HG03139 (cell line): Measurements from ENCODE around the gene GPSM3.

ENCODE experiments used
- ATAC-seq: cut with Tn5 transposase; IDR thresholded peaks from one replicate; pipeline ENCODE4 v1.9.1; 2021; ENCODE audit not compliant: unreplicated experiment

The GPSM3 gene

DNA sequence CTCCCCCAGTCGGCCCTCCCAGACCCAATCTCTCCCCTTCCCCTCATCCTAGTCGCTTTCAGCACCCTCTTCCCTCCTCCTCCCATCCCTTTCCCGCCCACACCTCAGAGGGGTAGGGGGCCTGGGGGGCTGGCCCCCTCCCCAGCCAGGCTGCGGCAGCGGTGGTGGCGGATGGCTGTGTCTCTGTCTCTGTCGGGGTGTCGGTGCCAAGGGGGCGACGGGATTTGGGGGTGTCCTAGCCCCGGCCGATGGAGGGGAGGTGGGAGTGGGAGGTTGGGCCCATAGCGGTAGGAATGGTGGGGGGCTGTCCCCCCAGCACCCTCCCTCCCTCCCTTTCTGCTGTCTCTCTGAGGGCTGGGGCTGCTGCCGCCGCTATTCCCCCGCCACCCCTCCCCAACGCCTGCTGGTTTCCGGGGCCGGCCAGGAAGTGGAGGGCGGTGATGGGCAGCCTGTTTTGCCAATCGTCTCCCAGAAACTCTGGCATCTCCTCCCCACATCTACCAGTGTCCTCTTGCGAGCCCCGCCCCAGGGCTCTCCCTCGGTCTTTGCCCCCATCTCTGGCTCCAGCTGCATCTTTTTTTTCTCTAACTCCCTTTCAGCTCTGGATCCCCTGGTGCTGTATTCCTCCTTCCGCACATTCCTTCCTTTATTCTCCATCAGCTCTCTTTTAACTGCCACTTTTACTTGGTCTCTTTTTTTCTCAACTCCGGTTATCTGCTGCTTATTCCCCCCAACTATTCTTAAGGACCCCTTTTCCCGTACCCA, 16.6 kb downstream of the GPSM3 start, which contains the start of gene AGPAT1:
Gene AGPAT1, minus strand, starts transcription at position 374 of the 765 bp plus-strand sequence. CDS start 4,588 bp downstream, outside the sequence.
- peak; percentile 39 for ATAC-seq

DNA sequence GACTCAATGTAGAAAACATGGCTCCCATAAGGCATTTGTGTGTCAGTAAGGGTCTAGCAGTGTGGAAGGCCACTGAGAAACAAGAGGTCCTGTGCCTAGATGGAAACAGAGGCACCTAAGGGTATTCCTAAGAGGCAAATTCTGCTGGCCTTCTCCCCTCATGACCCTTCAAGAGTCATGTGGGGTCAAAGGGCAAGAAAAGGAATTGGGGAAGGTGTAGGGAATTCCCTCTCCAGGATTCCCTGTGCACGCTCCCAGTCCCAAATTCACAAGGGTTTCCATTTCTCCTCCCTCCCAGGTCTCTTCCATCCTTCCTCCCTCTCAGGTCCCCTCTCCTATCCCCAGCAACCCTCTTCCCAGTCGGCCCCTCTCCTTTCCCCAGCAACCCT, 17.1 kb downstream of the GPSM3 start:
- ATAC-seq = no peak

DNA sequence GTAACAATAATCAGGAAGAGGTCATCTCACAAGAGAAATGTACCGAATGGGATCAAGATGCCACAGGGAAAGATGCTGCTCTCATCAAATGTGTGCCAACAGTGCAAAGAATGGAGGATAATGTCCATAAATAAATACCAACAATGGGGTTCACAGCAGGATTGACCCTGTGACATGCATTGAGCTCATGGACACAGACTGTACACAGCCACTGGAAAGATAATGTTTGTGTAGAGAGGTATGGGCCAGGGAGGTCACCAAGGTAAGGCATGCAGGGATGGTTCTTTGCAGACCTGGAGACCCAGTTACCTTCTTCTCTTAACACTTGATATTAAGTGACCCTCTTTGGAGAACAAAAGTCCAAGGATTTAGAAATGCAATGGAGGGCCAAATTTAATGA, 18.0 kb downstream of the GPSM3 start:
- no peak for ATAC-seq

DNA sequence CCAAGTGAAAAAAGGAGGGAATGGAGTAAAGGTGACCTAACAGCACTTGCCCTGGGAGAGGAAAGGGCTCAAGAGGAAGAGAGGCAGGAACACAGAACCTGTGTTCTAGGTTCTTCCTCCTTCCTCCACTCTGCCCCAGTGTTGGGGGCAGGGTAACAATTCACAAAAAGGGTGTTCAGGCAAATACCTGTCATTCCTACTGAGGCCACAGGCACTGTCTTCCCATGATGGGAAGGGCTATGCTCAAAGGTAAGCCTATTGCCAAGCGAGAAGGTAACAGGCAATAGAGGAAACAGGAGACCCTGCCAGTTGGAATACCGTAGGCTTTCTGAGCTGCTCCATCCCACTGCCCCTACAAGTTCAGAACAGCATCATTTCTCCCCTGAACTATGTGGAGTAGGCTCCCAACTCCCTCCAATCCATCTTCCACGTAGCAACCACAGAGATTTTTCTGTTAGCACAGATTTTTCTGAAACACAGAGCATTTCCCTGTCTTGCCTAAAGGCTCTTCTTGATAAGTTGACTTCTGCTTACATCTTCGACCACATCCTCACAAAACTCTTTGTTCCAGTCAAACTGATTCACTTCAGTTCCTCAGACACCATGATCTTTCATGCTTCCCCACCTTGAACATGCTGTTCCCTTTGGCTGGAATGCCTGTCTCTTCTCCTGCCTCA, 19.3 kb downstream of the GPSM3 start:
- no peak for ATAC-seq

DNA sequence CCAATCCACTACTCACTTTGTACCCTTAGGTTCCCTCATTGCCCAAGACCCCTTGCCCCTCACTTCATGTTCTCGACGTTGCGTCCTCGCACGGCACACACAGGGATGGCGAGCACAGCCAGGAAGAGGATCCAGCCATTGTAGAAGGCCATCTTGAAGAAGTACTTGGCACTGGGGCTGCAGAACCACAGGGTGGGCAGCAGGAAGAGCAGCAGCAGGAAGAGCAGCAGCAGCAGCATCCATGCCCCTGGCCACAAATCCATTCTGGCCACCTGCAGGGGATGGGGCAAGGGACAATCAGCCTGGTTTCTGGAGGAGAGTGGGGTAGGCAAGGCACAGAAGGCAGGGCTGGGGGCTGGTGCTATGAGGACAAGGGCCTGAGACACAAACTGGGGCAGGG, 21.2 kb downstream of the GPSM3 start:
- ATAC-seq = no peak

DNA sequence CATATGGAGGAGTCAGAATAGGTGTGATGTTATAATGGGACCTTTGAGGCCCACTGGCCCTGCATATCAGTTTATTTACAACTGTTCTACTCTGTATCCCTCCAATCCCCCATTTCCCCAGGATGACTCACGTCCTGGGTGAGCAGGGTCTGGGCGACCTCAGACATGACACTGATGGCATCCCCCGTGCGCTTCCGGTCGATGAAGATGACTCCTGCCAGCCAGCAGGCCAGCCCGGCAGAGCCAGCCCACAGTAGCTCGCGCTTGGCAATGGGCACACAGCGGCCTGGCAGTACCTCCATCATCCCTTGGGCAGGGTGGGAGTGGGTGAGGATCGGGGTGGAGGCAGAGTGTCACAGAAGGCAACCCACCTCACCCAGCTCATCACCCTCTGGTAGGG, 22.1 kb downstream of the GPSM3 start:
- no peak for ATAC-seq

DNA sequence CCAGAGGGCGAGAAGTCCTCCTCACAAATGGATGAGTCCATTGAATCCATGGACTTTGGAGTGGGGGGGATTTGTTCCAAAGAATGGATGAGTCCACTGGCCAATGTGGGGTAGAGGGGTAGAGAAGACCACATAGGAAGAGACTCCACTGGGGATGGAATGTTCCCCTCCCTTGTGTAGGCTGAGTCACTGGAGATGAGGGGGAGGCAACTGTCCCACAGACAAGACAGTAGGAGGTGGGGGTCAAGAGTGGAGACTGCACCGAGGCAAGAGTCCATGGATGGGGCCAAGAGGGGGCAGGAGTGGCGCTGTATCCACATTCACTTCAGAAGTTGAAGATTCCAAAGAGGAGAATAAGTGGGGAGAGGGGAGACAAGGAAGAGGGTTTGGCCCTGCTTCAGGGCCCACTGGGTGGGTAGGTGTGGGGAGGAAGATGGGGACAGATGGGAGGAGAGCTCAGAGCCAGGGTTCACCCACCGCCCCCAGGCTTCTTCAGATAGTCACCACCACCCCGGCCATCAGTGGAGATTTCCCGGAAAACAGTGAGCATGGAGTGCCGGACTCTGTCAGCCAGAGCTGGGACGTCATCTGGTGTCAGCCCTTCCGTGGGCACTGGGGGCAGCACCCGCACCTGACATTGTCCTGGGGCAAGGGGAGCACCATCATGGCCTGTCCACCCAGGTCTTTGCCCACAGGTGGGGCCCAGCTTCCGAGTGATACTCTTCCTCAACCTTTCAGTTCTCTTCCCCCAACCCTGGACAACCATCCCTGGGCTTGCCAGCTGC, 23.4 kb downstream of the GPSM3 start:
- no peak for ATAC-seq

DNA sequence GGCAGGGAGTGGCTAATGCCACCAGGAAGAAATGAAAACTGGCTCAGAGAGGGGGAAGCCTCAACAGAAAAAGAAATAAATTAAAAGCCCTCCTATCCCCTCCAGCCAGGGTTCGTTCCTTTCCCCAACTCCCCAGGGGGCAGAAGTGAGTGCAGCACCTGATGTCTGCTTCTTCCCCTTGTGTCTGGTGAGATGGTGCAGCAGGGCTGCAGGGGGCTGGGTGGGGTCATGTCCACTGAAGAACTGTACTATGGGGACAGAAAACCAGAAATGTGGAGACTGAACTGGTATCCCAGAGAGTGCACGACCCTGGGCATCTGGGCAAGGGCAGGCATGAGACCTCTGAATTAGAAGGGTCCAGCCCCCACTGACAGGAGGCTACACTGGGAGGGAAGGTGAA, 24.1 kb downstream of the GPSM3 start:
- no peak for ATAC-seq

DNA sequence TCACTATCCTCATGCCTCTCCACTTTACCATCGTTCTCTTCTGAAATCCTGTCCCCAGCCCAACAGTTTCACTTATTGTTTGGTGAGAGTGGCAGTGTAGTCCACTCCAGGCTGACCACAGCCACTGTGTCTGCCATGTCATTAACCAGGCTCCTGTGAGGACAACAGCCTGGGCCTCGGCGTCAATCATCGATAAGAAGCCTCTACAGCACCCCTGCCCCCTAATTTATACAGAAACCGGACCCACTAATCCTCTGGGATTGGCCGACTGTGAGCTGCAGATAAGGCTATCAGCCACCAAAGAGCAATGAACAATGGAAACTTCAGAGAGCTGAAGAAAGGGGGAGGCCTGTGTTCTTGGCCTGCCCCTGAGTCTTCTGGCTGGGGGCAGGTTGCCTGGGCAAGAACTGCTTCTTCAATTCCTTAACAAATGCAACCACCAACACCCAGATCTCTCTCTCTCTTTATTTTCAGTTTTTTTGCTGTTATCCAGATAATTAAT, 24.6 kb downstream of the GPSM3 start:
- ATAC-seq = no peak

DNA sequence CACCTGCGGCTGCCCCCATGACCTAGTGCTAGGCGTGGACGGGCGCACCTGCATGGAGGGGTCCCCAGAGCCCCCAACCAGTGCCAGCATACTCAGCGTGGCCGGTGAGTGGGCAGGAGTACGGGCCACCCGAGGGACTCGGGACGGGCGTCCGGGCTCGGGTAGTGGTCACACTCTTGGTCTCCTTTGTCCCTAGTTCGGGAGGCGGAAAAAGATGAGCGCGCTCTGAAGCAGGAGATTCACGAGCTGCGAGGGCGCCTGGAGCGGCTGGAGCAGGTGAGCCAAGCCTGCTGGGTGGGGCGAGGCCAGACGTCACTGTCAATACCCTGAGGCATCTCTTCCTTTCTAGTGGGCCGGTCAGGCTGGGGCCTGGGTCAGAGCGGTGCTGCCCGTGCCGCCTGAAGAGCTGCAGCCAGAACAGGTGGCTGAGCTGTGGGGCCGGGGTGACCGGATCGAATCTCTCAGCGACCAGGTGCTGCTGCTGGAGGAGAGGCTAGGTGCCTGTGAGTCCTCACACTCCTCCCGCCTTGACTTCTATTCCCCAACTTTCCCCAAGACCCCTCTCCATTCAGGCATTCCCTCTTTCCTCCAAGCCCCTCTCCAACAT, 25.2 kb downstream of the GPSM3 start:
- ATAC-seq = no peak

DNA sequence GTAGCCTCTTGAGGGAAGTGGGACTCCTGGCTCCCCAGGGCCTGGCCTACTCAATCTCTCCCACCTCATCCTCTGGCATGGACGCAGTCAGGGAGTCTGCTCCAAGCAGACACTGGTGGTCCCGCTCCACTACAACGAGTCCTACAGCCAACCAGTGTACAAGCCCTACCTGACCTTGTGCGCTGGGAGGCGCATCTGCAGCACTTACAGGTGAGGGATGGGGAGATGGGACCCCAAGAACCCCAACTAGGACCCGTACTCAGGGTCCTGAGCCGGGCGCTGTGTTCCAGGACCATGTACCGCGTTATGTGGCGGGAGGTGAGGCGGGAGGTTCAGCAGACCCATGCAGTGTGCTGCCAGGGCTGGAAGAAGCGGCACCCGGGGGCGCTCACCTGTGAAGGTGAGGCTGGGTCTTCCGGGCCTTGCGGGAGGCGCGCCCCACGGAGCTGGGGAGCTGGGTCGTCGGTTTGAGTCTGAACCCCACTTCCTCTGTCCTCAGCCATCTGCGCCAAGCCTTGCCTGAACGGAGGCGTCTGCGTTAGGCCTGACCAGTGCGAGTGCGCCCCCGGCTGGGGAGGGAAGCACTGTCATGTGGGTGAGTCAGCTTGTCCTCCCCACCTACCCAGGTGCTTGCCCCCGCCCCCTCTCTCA, 25.9 kb downstream of the GPSM3 start:
- ATAC-seq = no peak

DNA sequence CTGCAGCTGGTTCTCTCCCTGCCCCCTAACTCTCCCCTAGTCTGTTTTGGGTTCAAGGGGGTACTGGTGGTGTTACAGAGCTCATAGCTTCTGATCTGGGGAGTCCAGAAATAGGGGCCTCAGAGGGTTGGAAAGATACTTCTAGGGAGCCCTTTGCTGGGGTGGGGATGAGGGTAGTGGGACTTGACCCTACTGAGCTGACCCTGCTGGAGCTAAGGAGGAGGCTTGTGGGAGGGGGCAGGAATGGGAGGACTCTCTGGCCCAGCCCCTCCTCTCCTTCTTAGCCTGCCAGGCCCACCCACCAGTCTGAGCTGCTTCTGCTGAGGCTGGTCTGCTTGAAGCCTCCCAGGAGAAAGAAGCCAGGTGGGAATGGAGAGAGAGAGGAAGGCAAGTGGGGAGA, 28.1 kb downstream of the GPSM3 start, which contains the start of gene EGFL8:
Gene EGFL8, plus strand, starts transcription at position 301 of the 400 bp plus-strand sequence. CDS start 1,571 bp downstream, outside the sequence.
- no peak for ATAC-seq

DNA sequence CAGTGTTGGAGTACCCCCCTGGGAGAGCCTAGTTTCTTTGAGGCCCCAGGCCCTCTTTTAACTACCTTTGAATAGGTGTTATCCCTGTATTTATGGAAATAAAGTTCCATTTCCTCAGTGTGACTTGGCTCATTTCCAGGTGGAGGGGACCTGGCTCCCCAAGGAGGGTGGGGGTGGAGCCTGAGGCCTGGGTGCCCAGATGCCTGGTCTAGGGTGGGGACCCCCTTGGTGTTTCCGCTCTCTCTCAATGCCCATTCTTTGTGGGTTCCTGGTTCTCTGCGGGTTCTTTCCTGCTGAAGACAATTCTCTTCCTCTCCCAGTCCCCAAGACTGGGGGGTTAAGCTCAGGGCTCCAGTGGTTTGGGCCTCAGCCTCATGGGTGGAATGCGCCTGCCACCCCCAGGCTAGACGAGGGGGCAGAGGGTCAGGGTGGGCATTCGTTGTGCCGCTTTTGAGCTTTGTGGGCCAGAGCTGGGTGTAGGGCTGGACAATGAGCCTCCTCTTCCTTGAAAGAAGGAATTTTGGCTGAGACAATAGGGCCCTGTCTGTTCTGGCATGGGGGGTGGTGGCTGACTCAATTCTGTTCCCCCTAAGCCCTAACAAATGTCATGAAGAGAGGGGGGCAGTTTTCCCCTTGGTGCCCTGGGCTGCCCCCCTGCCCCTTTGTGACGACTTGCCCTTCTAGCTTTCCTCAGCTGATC, 28.7 kb downstream of the GPSM3 start:
- no peak for ATAC-seq

DNA sequence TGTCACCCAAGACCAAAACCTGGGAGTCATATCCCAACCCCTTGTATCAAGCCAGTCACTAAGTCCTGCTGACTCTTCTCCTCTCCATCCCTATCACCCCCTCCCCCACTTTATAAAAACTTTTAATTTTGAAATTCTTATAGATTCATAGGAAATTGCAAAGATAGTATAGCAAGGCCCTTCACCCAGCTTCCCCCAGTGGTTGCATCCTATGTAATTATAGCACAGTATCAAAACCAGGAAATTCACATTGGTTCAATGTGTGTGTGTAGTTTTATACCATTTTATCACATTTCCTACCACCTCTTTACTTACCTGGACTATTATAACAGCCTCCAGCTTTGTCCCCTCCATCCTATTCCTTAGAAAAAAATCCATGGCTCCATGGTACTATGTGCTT, 34.4 kb downstream of the GPSM3 start:
- ATAC-seq = no peak

DNA sequence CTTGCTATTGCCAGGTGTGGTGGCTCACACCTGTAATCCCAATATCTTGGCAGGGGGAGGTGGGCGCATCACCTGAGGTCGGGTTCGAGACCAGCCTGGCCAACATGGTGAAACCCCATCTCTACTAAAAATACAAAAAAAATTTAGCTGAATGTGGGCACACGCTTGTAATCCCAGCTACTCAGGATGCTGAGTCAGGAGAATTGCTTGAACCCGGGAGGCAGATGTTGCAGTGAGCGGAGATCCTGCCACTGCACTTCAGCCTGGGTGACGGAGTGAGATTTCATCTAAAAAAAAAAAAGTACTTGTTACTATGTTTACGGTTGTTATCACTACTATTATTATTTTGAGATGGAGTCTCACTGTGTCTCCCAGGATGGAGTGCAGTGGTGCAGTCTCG, 35.6 kb downstream of the GPSM3 start:
- no peak for ATAC-seq

DNA sequence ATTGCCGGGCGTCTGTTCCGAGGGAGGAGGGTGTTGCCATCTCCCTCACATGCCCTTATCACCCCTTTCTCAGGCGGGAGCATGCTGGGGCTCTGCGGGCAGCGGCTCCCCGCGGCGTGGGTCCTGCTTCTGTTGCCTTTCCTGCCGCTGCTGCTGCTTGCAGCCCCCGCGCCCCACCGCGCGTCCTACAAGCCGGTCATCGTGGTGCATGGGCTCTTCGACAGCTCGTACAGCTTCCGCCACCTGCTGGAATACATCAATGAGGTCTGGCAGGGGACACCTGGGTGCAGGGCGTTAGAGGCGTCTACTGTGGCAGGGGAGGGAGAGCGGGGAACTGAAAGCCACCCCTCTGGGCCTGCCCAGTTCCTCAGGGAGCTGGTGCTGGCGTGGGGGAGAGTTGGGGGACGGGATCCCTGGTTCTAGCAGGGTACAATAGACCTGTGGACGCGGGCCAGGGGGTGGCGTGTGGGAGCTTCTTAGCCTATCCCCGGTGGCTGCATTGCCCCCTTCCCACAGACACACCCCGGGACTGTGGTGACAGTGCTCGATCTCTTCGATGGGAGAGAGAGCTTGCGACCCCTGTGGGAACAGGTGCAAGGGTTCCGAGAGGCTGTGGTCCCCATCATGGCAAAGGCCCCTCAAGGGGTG, 37.8 kb downstream of the GPSM3 start:
- peak; percentile 74 for ATAC-seq

DNA sequence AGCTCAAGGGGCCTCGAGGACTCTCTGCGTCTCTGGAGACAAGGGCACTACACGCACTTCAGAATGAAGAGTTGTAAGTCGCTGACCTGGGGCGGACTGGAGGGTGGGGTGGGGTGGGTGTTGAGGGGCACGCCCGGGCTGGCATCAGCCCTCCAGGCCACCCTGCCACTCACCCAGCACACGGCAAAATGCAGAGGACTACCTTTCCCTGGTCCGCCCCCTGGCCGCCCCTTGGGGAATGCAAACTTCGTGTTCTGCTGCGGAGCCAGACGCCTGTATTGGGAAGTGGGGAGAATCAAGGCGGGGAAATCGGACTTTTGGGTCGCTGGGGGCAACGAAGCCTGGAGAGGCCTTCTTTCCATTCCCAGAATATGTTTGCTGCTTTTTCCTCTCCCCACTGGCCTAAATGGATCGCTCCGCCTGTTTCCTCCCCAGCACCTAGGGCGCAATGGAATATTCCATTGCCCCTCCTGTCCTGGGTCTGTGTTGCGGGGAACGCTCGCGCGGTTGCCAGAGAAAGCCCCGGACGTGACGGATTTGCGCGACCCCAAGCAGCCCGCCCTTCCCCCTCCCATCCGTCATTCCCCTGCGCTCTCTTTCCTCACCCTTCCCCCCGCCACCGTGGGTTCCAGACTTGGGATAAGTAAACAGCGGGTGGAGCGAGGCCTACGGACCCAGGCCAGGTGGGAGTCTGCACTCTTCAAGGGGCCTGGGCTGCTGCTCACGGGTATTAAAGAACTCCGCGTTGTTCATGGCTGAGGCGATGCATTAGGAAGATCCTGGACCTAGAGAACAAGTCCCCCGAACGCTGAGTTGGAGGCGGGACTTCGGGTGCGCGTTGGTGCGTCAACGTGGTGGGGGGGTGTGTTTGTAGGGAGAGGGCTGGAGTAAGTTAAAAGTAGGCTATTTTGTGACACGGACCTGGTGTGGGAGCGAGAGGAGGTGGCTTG, 38.6 kb downstream of the GPSM3 start, which contains the start of gene PPT2:
Gene PPT2, plus strand, starts transcription at position 578 of the 950 bp plus-strand sequence. CDS start 454 bp downstream, outside the sequence.
- no peak for ATAC-seq
